T-helper 2 cell treated with Interferon-gamma antibody and Interleukin-4, amounts not matched to agents 5 μg/mL and 100 μg/mL, for 36 hours (primary cell): ENCODE measurements around the gene STK31.
"Not testable (repeated sequence)": the region's sequence is repeated elsewhere in the genome, so short reads cannot be mapped to it uniquely, and the experiment has no call there.

ENCODE experiments used
- DNase-seq: peaks from one replicate; pipeline ENCODE4 v3.0.0; 2021; ENCODE audit warnings: low spot score
- H3K27ac Mint-ChIP-seq: one replicate; pipeline ENCODE4 v1.8.0; 2021; ENCODE audit warnings: mild to moderate bottlenecking, mixed read lengths
- H3K27me3 Mint-ChIP-seq: one replicate; pipeline ENCODE4 v1.8.0; 2021; ENCODE audit warnings: low read depth, mixed read lengths
- H3K36me3 Mint-ChIP-seq: one replicate; pipeline ENCODE4 v1.8.0; 2021; ENCODE audit warnings: low read depth, mixed read lengths
- H3K4me1 Mint-ChIP-seq: one replicate; pipeline ENCODE4 v1.8.0; 2021; ENCODE audit warnings: low read depth, mixed read lengths
- H3K4me3 Mint-ChIP-seq: one replicate; pipeline ENCODE4 v1.8.0; 2022; ENCODE audit warnings: mild to moderate bottlenecking, moderate library complexity, mixed read lengths
- H3K9me3 Mint-ChIP-seq: one replicate; pipeline ENCODE4 v1.8.0; 2021; ENCODE audit warnings: mixed read lengths

STK31 gene

DNA sequence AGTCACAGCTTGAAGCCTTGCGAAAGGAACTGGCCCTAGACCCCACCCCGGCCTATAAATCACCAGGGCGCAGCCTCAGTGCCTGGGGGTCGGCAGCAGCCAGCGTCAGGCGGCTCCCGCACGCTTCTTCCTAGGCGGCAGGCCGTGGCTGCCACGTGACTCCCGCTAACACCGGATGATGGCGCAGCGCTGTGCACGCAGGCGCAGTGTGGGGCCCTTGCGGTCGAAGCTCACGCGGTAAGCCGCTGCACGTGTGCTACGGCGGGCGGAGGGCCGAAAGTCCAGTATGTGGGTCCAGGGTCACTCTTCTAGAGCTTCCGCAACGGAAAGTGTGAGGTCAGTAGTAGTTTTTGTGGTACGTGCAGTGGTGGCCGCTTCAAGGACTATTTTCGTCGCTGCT lies at the start of gene STK31:
STK31 (plus strand) TSS at position 220 of the 400 bp plus-strand sequence; CDS start at position 287, 67 bp downstream.
- no peak within 1 kb of the TSS for H3K27ac Mint-ChIP-seq
- DNase-seq: no peak
- H3K27me3 Mint-ChIP-seq: peaks cover 4% of the 10 kb centered on the region
- H3K36me3 Mint-ChIP-seq: peaks cover 4% of the 10 kb centered on the region
- H3K4me3 Mint-ChIP-seq: no peak within 1 kb of the TSS
- no peaks in the 10 kb centered on the region for H3K4me1 Mint-ChIP-seq
- peaks cover 16% of the 10 kb centered on the region for H3K9me3 Mint-ChIP-seq

GRCh38 chr7:23661385-23661784 lies 48.6 kb upstream of the STK31 start:
- no peaks in the 10 kb centered on the region for H3K36me3 Mint-ChIP-seq
- H3K9me3 Mint-ChIP-seq: peaks cover 9% of the 10 kb centered on the region
- no peak overlapping the region for H3K4me3 Mint-ChIP-seq
- H3K27ac Mint-ChIP-seq: no peak overlapping the region
- H3K4me1 Mint-ChIP-seq: no peaks in the 10 kb centered on the region
- DNase-seq: no peak
- no peaks in the 10 kb centered on the region for H3K27me3 Mint-ChIP-seq

- Mint-ChIP-seq H3K4me3 (no peak overlapping the region), H3K27ac (no peak overlapping the region), H3K36me3 (no peaks in the 10 kb centered on the region), H3K4me1 (no peaks in the 10 kb centered on the region), H3K27me3 (no peaks in the 10 kb centered on the region), H3K9me3 (no peaks in the 10 kb centered on the region)
- DNase-seq: no peak
These were observed 47.7 kb upstream of the STK31 start for GRCh38 chr7:23662124-23662983.

- Mint-ChIP-seq H3K27me3 (no peaks in the 10 kb centered on the region), H3K9me3 (no peaks in the 10 kb centered on the region), H3K4me3 (no peak overlapping the region), H3K27ac (no peak overlapping the region), H3K4me1 (no peaks in the 10 kb centered on the region), H3K36me3 (no peaks in the 10 kb centered on the region)
- no peak for DNase-seq
These were observed 47.1 kb upstream of the STK31 start for GRCh38 chr7:23662984-23663313.

- no peak for DNase-seq
- no peaks in the 10 kb centered on the region for H3K36me3 Mint-ChIP-seq
- no peaks in the 10 kb centered on the region for H3K9me3 Mint-ChIP-seq
- no peaks in the 10 kb centered on the region for H3K4me1 Mint-ChIP-seq
- no peak overlapping the region for H3K27ac Mint-ChIP-seq
- no peak overlapping the region for H3K4me3 Mint-ChIP-seq
- no peaks in the 10 kb centered on the region for H3K27me3 Mint-ChIP-seq
These were observed 45.9 kb upstream of the STK31 start for GRCh38 chr7:23664122-23664521.

GRCh38 chr7:23672033-23672432 lies 38.0 kb upstream of the STK31 start:
- H3K36me3 Mint-ChIP-seq: no peaks in the 10 kb centered on the region

GRCh38 chr7:23679898-23680413 lies 30.1 kb upstream of the STK31 start, which contains the start of gene FAM221A:
Gene FAM221A, plus strand, starts transcription at chr7:23680199. Its CDS starts 20 bp downstream, at chr7:23680219.
- Mint-ChIP-seq H3K27me3 (peaks cover 20% of the 10 kb centered on the region), H3K36me3 (no peaks in the 10 kb centered on the region), H3K4me1 (peaks cover 2% of the 10 kb centered on the region), H3K9me3 (no peaks in the 10 kb centered on the region), H3K27ac (no peak within 1 kb of the TSS), H3K4me3 (peak within 1 kb of the TSS; percentile 86)
- peak; percentile 77 for DNase-seq

More at GRCh38 chr7:23672033-23672432, 38.0 kb upstream of the STK31 start:
- H3K27ac Mint-ChIP-seq: no peak overlapping the region
- no peaks in the 10 kb centered on the region for H3K4me1 Mint-ChIP-seq
- H3K9me3 Mint-ChIP-seq: no peaks in the 10 kb centered on the region
- peaks cover 25% of the 10 kb centered on the region for H3K27me3 Mint-ChIP-seq
- H3K4me3 Mint-ChIP-seq: no peak overlapping the region
- no peak for DNase-seq

- Mint-ChIP-seq H3K27ac (no peak overlapping the region), H3K36me3 (no peaks in the 10 kb centered on the region), H3K9me3 (no peaks in the 10 kb centered on the region), H3K4me3 (peak overlapping the region; percentile 86), H3K4me1 (peaks cover 2% of the 10 kb centered on the region), H3K27me3 (peaks cover 13% of the 10 kb centered on the region)
- DNase-seq: peak; percentile 13
These were observed 29.3 kb upstream of the STK31 start for GRCh38 chr7:23680414-23681405.

GRCh38 chr7:23684041-23684440 lies 26.0 kb upstream of the STK31 start:
- not testable (repeated sequence) for H3K4me3 Mint-ChIP-seq, H3K36me3 Mint-ChIP-seq, H3K27me3 Mint-ChIP-seq, H3K9me3 Mint-ChIP-seq, H3K27ac Mint-ChIP-seq, DNase-seq, H3K4me1 Mint-ChIP-seq

- peaks cover 2% of the 10 kb centered on the region for H3K36me3 Mint-ChIP-seq
- H3K27ac Mint-ChIP-seq: no peak overlapping the region
- no peaks in the 10 kb centered on the region for H3K9me3 Mint-ChIP-seq
- no peak for DNase-seq
- no peak overlapping the region for H3K4me3 Mint-ChIP-seq
- H3K4me1 Mint-ChIP-seq: no peaks in the 10 kb centered on the region
- no peaks in the 10 kb centered on the region for H3K27me3 Mint-ChIP-seq
These were observed 24.3 kb upstream of the STK31 start for GRCh38 chr7:23685731-23686130.

GRCh38 chr7:23687011-23687410 lies 23.0 kb upstream of the STK31 start:
- no peak for DNase-seq
- H3K27me3 Mint-ChIP-seq: no peaks in the 10 kb centered on the region
- H3K9me3 Mint-ChIP-seq: no peaks in the 10 kb centered on the region
- H3K36me3 Mint-ChIP-seq: peaks cover 4% of the 10 kb centered on the region
- H3K4me3 Mint-ChIP-seq: no peak overlapping the region
- H3K27ac Mint-ChIP-seq: no peak overlapping the region
- H3K4me1 Mint-ChIP-seq: no peaks in the 10 kb centered on the region

DNA sequence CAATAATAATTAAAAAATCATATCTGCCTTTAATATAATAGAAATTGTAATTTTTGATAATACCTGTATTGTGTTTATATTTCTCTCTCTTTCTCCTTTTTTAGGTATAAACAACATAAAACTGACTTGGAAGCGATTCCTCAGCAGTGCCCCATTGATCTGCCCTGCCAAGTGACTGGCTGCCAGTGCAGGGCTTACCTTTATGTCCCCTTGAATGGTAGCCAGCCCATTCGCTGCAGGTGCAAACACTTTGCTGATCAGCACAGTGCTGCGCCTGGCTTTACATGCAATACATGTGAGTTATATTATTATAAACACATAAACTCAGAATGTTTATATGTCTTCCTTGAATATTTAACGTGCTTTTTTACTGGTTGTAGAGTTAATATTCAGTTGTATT lies 20.9 kb upstream of the STK31 start:
- no peak overlapping the region for H3K27ac Mint-ChIP-seq
- no peaks in the 10 kb centered on the region for H3K4me1 Mint-ChIP-seq
- no peaks in the 10 kb centered on the region for H3K27me3 Mint-ChIP-seq
- H3K36me3 Mint-ChIP-seq: peaks cover 9% of the 10 kb centered on the region
- H3K4me3 Mint-ChIP-seq: no peak overlapping the region
- DNase-seq: no peak
- no peaks in the 10 kb centered on the region for H3K9me3 Mint-ChIP-seq

- Mint-ChIP-seq H3K4me1 (no peaks in the 10 kb centered on the region), H3K4me3 (no peak overlapping the region), H3K36me3 (peaks cover 11% of the 10 kb centered on the region), H3K27ac (no peak overlapping the region), H3K9me3 (no peaks in the 10 kb centered on the region), H3K27me3 (no peaks in the 10 kb centered on the region)
- no peak for DNase-seq
These were observed 18.7 kb upstream of the STK31 start for GRCh38 chr7:23691320-23691719.

DNA sequence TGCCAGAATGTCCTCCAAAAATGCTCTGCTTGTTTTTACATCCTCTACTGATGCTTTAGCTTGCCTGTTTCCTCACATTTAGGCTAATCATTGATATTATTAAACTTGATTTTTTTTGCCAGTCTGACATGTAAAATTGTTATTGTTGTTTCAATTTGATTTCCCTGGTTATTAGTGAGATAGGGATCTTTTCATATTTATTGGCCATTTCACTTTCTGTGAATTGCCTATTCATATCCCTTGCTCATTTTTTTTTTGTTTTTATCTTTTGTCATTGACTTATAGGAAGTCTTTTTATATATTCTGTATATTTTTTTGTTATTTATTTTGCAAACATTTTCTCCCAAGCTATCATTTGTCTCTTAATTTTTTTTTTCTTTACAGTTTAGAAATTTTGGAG lies 16.8 kb upstream of the STK31 start:
- Mint-ChIP-seq H3K4me3 (no peak overlapping the region), H3K27me3 (no peaks in the 10 kb centered on the region), H3K27ac (no peak overlapping the region)

More for the DNA sequence above, 16.8 kb upstream of the STK31 start:
- DNase-seq: no peak
- Mint-ChIP-seq H3K9me3 (no peaks in the 10 kb centered on the region), H3K36me3 (peaks cover 11% of the 10 kb centered on the region), H3K4me1 (peaks cover 1% of the 10 kb centered on the region)
